22Rv1 (cell line): Measurements from ENCODE around the gene ANGPTL8.

Source experiments
- CTCF ChIP-seq: fragments of 450-650 bp; IDR thresholded peaks from 2 replicates; pipeline ENCODE4 v1.5.1; 2017; ENCODE audit warnings: mild to moderate bottlenecking
- ZFX ChIP-seq: fragments of 450-650 bp; IDR thresholded peaks from 2 replicates; pipeline ENCODE4 v1.6.1; 2017; ENCODE audit warnings: antibody characterized with exemption, borderline replicate concordance

GRCh38 chr19:11265177-11265784 is 25.9 kb downstream of the ANGPTL8 start:
- TF ChIP-seq CTCF: no peak
- TF ChIP-seq ZFX: no peak
